ENCODE data around the gene ERO1B.

The ERO1B gene

GRCh38 chr1:236253918-236254637 lies 27.7 kb downstream of the ERO1B start:
- no peak for DNase-seq (ENCODE audit: low read depth in 4 of 4, low spot score in 1 of 4)

DNA sequence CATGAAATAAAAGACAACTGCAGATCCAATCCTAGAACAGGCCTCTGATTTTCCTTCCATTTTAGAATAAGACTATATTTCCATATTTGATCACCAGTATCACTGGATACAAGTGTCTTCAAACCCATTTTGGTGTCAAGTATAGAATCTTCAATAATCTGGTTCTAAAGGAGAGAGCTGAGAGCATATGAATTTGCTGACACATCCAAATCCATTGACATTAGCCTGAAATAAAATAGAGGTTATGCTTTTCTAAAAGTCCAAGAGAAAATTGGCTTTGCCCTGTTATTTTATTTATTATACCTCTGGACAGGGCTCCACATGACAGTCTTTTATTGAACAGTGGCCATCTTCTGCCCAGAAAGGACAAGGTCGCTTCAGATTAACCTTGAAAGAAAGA lies 28.6 kb downstream of the ERO1B start:
- no peak for DNase-seq (ENCODE audit: low read depth in 4 of 4, low spot score in 1 of 4)

DNA sequence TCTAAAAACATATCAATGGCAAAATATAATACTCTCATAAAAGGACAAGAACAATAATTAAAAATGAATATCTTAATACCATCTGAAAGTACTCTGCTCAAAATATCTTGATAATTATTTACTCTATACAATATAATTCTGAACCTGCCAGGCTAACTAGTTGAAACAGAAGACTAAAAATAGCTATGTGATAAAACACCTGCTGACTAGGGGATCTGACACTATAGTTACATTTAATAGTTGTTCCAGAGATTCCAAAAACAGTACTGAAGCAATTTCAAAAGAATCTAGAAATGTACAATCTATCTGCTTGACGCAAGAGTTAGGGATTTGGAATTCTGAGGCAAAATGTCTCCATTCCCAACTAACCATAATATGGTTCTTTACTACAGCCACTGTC lies 30.2 kb downstream of the ERO1B start:
- DNase-seq (ENCODE audit: low read depth in 4 of 4, low spot score in 1 of 4) = no peak

DNA sequence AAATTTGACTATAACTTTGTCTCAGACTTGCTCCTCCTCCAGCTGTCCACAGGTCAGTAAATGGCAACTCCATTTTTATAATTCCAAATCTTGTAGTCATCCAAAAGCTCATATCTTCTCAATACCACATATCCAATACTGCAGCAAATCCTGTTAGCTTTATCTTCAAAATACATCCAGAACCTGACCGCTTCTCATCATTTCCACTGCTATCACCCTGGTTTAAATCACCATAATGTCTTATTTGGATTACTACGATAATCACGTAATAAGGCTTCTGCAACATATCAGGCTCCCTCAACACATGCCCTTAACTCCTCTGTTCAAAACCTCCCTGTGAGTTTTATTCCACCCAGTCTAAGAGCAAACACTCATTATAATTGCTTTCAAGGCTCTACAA lies 34.5 kb downstream of the ERO1B start:
- no peak for DNase-seq (ENCODE audit: low read depth in 4 of 4, low spot score in 1 of 4)

- no peak for DNase-seq (ENCODE audit: low read depth in 4 of 4, low spot score in 1 of 4)
These were observed 39.2 kb downstream of the ERO1B start for GRCh38 chr1:236242568-236242967.

GRCh38 chr1:236240675-236241074 lies 41.1 kb downstream of the ERO1B start:
- no peak for DNase-seq (ENCODE audit: low read depth in 4 of 4, low spot score in 1 of 4)

DNA sequence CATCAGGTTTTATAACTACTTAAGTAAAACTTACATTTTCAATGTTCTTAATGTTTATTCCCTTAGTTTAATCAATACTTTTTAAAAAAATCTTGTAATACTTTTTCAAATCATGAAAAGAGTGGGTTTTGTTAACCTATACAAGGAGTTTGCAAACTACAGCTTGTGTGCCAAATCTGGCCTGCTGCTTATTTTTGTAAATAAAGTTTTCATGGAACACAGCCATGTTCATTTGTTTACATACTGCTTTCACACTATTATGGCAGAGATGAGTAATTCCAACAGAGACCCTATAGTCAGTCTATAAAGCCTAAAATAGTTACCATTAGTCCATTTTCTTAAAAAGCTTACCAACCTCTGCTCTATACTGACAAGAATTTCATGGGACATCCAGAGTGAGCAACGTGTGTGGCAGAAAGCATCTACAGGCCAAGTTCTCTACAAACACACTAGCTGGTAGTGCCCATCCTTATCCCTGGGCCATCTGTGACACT lies 42.6 kb downstream of the ERO1B start:
- no peak for DNase-seq (ENCODE audit: low read depth in 4 of 4, low spot score in 1 of 4)

GRCh38 chr1:236235116-236235515 lies 46.6 kb downstream of the ERO1B start:
- DNase-seq (ENCODE audit: low read depth in 4 of 4, low spot score in 1 of 4) = no peak

DNA sequence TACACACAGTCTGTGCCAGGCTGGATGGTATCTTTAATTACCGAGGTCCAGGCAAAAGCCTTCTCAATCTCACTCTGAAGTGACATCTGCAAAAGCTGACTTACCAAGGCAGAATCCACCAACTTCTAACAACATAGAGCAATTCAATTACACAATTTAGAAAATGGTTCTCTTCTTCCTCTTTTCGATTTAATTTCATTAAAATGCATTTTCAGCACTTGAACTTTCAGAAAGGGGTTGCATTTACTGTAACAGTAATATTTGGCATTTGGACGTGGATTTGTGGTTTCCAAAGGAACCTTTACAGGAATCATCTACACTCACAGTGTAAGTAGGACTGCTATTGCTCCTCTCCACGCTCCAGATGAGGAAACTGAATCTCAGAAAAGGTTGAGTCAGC lies 53.3 kb downstream of the ERO1B start:
- DNase-seq (ENCODE audit: low read depth in 4 of 4, low spot score in 1 of 4) = no peak

DNA sequence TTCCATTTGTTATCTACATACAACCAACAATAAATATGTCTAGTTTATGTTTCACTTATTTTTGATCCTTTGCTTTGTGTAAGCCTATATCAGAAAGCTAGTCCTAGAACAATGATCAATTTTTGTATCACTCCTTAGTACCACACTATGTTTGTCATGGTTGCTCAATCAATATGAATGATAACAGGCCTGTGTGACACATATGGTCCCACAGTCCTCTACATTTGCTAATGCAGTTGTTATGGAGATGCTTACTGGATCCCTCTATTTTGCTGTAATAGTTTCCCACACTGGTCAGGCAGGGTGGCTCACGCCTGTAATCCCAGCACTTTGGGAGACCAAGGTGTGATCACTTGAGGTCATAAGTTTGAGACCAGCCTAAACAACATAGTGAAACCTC lies 59.1 kb downstream of the ERO1B start:
- no peak for DNase-seq (ENCODE audit: low read depth in 4 of 4, low spot score in 1 of 4)

- no peak for DNase-seq (ENCODE audit: low read depth in 4 of 4, low spot score in 1 of 4)
These were observed 61.3 kb downstream of the ERO1B start for GRCh38 chr1:236220473-236220872.

- DNase-seq (ENCODE audit: low read depth in 4 of 4, low spot score in 1 of 4) = no peak
These were observed 67.0 kb downstream of the ERO1B start for GRCh38 chr1:236214761-236215160.

DNA sequence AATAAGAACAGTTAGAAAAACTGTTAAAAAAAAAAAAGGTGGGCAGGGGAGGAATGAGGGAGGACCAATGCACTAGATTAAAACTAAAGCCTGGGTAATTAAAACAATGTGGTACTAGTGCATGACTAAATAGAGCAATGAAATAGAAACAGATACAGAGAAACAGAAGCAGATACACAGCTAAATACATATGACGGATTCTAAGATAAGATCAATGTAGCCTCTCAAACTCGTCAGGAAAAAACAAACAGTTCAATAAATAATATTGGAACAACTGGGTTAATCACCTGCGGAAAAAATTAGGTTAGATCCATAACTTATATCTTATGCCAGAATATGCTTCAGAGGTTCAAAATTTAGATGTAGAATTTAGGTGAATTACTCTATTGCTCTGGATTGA lies 68.2 kb downstream of the ERO1B start:
- no peak for DNase-seq (ENCODE audit: low read depth in 4 of 4, low spot score in 1 of 4)

- DNase-seq (ENCODE audit: low read depth in 4 of 4, low spot score in 1 of 4) = no peak
These were observed 69.9 kb downstream of the ERO1B start for GRCh38 chr1:236211815-236212214.

DNA sequence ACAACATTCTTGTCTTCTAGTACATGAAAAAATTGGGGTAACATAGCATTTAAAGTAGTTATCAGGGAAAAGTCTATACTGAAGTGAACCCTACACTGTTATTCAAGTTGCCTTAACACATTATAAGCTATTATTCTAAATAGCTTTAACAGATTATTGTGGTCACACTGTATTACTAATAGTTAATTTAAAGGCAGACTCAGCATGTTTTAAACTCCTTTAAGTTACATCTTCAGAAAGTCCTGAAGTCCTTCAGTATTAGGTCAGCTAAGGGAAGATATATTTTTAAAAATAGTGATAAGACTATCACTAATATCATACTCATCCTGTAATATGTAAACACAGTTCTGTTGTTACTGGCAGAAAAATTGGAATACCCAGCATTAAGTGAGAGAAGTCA lies 72.0 kb downstream of the ERO1B start:
- no peak for DNase-seq (ENCODE audit: low read depth in 4 of 4, low spot score in 1 of 4)

DNA sequence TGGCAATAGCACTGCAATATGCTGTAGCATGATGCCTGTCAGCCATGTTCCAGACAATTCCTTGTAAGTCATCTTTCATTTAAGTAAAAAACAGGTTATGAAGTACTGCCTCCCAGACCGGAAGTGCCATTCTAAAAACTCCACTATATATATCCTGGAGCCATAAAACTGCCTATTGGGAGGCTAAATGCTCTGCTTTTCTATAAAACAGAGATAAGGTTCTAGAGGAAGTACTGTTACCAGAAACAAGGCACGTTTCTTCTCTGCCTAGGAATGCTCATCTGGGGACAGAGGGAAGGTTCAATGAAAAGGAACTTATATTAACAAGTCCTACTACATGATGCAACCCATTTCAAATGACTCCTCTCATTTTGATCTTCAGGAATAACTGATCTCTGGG lies 72.6 kb downstream of the ERO1B start:
- DNase-seq (ENCODE audit: low read depth in 4 of 4, low spot score in 1 of 4) = no peak

DNA sequence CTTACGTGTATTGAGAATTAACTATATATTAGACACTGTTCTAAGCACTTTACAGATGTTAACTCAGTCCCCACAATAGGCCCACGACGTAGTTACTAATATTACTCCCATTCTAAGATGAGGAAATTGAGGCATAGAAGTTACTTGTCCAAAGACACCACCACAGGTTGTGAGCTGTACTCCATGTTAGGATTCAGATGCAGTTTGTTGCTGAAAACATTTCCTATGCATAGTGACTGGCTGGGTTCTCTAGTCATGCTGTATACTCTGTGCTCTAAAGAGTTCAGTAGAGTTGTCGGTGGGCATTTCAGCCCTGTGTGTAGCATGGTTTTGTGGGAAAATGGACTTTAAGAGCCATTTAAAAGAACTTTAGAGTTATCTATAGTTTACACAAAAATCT lies 74.2 kb downstream of the ERO1B start:
- no peak for DNase-seq (ENCODE audit: low read depth in 4 of 4, low spot score in 1 of 4)

DNA sequence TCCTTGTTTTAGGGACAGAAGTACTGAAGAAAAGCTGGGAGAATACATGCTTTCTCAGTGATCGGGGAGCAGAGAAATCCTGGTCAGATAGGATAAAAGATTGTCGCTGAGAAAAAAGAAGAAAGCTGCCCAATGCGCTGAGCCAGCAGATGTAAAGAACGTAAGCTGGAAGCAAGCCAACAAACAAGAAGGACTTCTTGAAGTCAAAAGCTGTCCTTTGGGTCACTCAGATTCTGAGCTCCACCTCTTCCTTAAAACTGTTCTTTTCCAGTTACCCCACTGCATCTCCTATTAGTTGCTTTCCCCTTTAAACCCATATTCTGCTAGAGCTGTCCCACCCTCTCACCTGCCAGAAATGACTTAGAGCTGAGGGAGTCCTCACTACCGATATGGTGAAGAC lies 74.6 kb downstream of the ERO1B start:
- no peak for DNase-seq (ENCODE audit: low read depth in 4 of 4, low spot score in 1 of 4)

DNA sequence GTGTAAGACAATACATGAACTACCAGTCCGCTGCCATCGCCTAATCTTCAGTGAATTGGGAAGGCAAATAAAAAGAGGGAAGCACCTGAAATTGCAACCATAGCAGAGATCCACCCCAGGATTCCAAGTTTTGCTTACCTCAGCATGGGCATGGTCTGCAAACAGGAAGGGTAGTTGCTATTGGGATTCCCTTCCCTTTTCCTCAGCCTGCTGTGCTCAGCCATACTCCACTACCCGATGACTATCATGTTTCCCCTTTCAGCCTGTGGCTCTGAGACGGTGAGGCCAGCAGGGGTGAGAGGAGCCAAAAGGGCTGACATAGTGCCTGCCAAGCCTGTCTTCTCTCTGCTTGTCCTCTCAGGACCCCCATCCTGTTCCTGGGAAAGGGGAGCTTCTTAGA lies 75.2 kb downstream of the ERO1B start:
- no peak for DNase-seq (ENCODE audit: low read depth in 4 of 4, low spot score in 1 of 4)

- DNase-seq (ENCODE audit: low read depth in 4 of 4, low spot score in 1 of 4) = no peak
These were observed 77.1 kb downstream of the ERO1B start for GRCh38 chr1:236204656-236205055.

- DNase-seq (ENCODE audit: low read depth in 4 of 4, low spot score in 1 of 4) = no peak
These were observed 77.7 kb downstream of the ERO1B start for GRCh38 chr1:236204039-236204438.

GRCh38 chr1:236201786-236202185 lies 80.0 kb downstream of the ERO1B start:
- no peak for DNase-seq (ENCODE audit: low read depth in 4 of 4, low spot score in 1 of 4)

GRCh38 chr1:236200925-236201324 lies 80.8 kb downstream of the ERO1B start:
- DNase-seq (ENCODE audit: low read depth in 4 of 4, low spot score in 1 of 4) = no peak
